Mononuclear cell (primary cell): ENCODE measurements around the gene MAEA. TPM values are rescaled to one million over a fixed set of nuclear protein-coding genes. Genes with fewer than 3 reads are reported as not detected.
"Not testable (repeated sequence)": the region's sequence is repeated elsewhere in the genome, so short reads cannot be mapped to it uniquely, and the experiment has no call there.

ENCODE experiments used
- H3K27me3 ChIP-seq: 2 replicates; pipeline ENCODE4 v1.6.0; 2011; ENCODE audit warnings: low read length, control low read depth; ENCODE audit not compliant: insufficient read depth
- H3K4me1 ChIP-seq: 2 replicates; pipeline ENCODE4 v1.5.1; 2011; ENCODE audit warnings: mild to moderate bottlenecking, low read length, control low read depth; ENCODE audit not compliant: insufficient read depth
- H3K4me3 ChIP-seq: 2 replicates; pipeline ENCODE4 v1.5.1; 2011; ENCODE audit warnings: mild to moderate bottlenecking, low read length, moderate library complexity
- H3K9me3 ChIP-seq: 2 replicates; pipeline ENCODE4 v1.5.1; 2011; ENCODE audit warnings: low read depth, mild to moderate bottlenecking, control low read depth, low read length
- total RNA-seq: library from RNA; depleted of rRNA; stranded (reverse); fragments of >200 nt; gene quantifications from one replicate; pipeline ENCODE4 v1.2.3, GENCODE V29; 2012

Gene MAEA
- total RNA-seq, 1 donor, result 33.8 TPM

DNA sequence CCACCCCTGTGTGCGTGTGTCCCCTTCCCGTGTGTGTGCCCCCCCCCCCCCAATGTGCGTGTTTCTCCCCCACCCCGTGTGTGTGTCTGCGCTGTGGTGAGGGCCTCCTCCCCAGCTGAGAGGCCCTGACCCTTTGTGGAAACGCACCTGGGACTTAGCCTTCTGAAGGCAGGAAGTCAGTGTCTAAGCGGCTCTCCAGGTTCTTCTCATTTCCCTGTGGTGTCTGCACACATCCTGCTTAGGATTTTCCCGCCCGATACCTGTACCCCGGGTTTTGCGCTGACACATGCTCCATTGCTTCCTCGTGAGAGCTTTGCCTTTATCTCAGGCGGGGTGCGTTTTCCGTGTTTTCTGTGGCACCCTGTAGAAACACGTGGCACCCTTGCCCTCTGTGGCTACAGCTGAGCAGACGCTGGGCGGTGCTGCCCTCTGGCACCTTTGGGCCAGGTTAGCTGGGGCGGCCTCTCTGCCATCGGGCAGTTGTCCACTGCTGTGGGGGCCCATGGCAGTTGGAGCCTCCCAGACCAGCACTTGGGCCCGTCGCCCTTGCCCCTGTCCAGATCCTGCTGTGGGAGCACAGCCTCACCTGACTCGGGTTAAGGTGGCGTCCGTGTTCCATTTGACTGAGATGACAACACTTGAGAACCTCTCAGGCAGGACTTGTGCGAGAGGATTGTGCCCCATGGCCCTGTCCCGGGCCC is 26.3 kb downstream of the MAEA start:
- no peaks in the 10 kb centered on the region for H3K27me3 ChIP-seq
- H3K4me3 ChIP-seq, result no peak overlapping the region
- H3K9me3 ChIP-seq, result no peaks in the 10 kb centered on the region
- H3K4me1 ChIP-seq, result peaks cover 15% of the 10 kb centered on the region

DNA sequence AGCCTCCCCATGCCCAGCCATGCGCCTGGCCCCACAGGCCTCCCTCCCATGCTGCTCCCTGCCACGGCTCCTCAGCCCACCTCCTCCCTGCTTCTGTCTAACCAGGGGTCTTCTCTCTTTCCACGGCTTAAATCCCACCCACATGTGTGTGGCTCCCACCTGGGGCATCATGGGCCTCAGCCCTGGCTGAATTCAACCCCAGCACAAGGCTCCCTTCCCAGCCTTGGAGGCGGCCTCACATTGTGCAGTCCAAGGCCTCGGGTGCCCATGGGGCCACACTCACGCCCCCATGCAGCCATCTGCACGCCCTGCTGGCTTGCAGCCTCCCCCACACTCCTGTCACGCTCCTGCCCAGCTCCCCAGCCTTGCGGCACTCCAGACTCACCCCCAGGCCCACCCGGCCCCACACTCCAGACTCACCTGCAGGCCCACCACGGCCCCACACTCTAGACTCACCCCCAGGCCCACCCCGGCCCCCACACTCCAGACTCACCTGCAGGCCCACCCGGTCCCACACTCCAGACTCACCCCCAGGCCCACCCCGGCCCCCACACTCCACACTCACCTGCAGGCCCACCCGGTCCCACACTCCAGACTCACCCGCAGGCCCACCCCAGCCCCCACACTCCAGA is 27.0 kb downstream of the MAEA start:
- no peaks in the 10 kb centered on the region for H3K9me3 ChIP-seq
- no peak overlapping the region for H3K4me3 ChIP-seq
- H3K27me3 ChIP-seq, result no peaks in the 10 kb centered on the region
- peaks cover 9% of the 10 kb centered on the region for H3K4me1 ChIP-seq

DNA sequence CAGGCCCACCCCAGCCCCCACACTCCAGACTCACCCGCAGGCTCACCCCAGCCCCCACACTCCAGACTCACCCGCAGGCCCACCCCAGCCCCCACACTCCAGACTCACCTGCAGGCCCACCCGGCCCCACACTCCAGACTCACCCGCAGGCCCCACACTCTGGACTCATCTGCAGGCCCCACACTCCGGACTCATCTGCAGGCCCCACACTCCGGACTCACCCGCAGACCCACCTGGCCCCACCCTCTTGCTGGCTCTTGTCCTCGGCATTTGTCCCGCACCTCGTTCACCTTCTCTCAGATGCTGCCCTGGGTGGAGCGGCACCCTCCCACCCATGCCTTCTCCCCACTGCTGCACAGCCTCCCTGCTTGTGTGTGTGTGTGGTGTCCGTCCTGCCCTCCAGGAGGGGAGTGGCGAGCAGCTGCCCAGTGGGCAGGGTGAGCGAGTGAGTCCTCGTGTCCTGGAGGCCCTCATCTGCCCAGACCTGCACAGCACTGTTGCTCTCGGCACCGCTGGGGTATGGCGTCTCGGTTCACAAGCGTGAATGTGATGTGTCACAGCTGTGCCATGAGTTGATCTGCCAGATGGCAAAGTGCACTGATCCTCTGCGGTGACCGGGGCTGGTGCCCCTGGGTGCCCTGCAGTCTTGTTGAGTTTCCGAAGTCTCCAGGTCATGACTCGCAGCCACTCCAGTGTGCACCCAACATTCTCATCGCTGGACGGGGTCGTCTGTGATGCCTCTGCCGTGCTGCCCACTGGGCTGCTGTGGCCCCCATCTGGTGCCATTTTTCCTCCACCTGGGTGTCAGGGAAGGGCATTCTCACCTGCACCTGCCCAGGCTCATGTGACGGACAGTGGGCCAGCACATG is 27.7 kb downstream of the MAEA start:
- Histone ChIP-seq H3K9me3 (no peaks in the 10 kb centered on the region), H3K4me3 (no peak overlapping the region), H3K4me1 (peaks cover 5% of the 10 kb centered on the region), H3K27me3 (no peaks in the 10 kb centered on the region)

DNA sequence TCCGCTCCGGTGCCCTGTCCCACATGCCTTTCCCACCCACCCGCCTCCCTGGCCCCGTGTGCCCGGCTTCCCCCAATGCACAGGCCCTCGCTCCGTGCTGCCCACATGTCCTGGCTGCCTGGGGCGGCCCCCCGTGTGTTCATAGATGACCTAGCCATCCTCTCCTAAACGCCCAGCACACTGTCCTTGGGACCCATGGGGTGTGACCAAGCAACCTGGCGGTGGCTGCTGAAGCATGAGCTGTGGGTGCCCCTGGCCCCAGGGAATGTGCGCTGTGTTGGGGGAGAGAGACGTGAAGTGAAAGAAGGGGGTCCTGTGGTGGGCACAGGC is 28.3 kb downstream of the MAEA start:
- Histone ChIP-seq H3K9me3 (no peaks in the 10 kb centered on the region), H3K27me3 (no peaks in the 10 kb centered on the region), H3K4me3 (no peak overlapping the region), H3K4me1 (peaks cover 5% of the 10 kb centered on the region)

DNA sequence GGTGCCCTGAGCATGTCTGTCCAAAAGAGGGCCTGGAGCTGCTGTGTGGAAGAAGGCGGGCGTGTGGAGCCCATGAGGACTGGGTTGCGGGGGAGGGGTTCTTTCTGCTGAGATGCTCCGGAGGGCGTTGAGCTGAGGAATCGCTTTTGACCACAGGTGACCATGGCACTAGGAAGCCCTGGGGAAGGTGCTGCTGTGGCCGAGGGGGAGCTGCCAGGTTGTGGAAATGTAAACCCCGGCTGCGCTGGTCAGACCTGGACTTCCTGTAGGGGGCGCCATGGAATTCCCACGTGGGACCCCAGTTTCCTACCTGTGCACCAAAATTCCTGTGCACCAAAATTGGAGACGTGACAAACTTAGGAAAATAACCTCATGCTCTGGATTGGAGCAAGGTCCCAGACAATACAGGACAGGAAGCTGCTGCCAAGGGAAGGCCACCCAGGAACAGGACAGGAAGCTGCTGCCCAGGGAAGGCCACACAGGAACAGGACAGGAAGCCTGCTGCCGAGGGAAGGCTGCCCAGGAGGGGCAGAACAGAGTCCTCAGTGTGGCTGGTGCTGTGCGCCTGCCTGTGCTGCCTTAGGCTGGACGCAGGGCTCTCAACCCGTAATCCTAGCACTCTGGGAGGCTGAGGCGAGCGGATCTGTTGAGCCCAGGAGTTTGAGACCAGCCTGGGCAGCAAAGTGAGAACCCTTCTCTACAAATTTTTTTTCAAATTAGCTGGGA is 29.0 kb downstream of the MAEA start:
- Histone ChIP-seq H3K4me1 (peaks cover 5% of the 10 kb centered on the region), H3K4me3 (no peak overlapping the region), H3K9me3 (no peaks in the 10 kb centered on the region), H3K27me3 (no peaks in the 10 kb centered on the region)

DNA sequence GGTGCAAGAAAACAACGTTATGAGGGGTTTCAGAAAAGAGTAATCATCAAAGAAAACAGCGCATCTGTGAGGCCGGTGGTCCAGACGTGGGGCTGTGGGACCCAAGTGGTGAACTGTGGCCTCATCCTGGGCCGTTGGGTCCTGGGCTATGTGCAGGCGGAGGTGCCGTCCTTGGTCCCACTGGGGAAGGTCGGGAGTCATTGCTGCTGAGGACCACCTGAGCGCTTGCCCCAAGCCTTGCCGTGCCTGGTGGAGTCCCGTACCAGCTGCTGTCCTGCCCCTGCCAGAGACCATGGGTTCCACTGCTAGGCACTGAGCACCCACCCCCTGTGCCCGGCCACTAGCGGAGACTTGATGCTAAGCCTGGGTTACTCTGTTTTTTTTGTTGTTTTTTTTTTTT is 31.8 kb downstream of the MAEA start:
- Histone ChIP-seq H3K4me1 (peaks cover under 1% of the 10 kb centered on the region), H3K4me3 (no peak overlapping the region), H3K27me3 (no peaks in the 10 kb centered on the region), H3K9me3 (no peaks in the 10 kb centered on the region)

DNA sequence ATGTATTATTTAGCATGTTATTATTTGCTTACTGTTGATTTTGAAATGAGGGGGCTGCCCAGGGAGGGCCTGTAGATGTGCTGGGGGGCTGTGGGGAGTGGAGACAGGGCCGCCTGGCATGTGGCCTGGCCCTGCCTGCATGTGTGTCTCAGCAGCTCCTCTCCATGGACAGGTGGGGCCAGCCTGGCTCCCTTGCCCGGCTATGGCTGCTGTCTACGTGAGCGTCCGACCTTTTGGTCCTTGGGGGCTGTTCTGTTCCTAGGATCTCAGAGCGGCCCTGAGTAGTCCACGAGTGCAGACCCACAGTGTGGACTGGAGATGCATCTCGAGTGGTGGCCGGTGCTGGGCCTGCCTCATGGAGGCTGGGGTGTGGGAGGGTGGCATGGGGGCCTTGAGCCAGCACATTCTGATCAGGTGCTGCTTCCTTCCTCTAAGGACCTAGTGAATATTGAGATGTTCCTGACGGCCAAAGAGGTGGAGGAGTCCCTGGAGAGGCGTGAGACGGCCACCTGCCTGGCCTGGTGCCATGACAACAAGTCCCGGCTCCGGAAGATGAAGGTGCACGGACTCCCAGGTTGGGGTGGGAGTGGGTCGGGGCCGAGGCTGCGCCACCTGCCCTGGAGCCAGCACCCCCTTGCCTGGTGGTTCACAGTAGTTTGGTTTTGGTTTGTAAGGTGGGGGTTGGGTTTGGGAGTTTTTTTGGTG is 32.4 kb downstream of the MAEA start:
- no peaks in the 10 kb centered on the region for H3K9me3 ChIP-seq
- no peaks in the 10 kb centered on the region for H3K4me1 ChIP-seq
- H3K27me3 ChIP-seq, result no peaks in the 10 kb centered on the region
- no peak overlapping the region for H3K4me3 ChIP-seq

DNA sequence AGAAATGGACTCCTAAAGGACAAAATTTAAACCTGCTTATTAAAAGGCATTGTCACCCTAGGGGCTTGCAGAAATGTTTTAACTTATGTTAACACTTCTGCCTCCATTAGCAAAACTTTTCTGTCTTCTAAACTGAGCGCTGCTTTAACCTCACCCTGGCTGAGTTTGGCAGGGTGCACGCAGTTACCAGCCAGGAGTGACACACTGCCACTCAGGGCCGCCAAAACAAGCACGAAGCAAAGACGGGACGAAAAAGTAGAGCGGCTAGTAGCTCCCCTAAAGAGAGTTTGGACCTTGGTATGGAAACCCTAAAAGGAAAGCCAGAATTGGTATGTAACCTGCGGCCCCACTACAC is 33.6 kb downstream of the MAEA start:
- no peak overlapping the region for H3K4me3 ChIP-seq
- H3K9me3 ChIP-seq, result no peaks in the 10 kb centered on the region
- H3K4me1 ChIP-seq, result no peaks in the 10 kb centered on the region
- H3K27me3 ChIP-seq, result no peaks in the 10 kb centered on the region

DNA sequence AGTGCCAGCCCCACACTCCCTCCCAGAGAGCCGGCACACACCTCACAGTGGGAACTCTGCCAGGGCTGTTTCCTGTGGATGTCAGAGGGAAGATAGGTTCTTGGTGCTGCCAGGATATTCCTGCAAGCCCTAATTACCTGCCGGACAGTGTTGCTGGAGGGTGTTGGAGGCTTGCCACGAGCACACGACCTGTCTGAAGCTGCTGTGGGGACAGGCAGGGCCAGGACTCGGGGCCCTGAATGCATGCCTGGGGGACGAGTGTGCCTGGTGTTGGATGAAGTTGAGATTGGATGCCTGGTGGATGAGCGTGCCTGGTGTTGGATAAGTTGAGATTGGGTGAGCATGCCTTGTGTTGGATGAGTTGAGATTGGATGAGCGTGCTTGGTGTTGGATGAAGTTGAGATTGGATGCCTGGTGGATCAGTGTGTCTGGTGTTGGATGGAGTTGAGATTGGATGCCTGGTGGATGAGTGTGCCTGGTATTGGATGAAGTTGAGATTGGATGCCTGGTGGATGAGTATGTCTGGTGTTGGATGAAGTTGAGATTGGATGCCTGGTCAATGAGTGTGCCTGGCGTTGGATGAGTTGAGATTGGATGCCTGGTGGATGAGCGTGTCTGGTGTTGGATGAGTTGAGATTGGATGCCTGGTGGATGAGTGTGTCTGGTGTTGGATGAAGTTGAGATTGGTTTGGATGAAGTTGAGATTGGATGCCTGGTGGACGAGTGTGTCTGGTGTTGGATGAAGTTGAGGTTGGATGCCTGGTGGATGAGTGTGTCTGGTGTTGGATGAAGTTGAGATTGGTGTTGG is 34.1 kb downstream of the MAEA start:
- H3K4me1 ChIP-seq, result peaks cover 2% of the 10 kb centered on the region
- H3K9me3 ChIP-seq, result no peaks in the 10 kb centered on the region
- H3K4me3 ChIP-seq, result no peak overlapping the region
- no peaks in the 10 kb centered on the region for H3K27me3 ChIP-seq

DNA sequence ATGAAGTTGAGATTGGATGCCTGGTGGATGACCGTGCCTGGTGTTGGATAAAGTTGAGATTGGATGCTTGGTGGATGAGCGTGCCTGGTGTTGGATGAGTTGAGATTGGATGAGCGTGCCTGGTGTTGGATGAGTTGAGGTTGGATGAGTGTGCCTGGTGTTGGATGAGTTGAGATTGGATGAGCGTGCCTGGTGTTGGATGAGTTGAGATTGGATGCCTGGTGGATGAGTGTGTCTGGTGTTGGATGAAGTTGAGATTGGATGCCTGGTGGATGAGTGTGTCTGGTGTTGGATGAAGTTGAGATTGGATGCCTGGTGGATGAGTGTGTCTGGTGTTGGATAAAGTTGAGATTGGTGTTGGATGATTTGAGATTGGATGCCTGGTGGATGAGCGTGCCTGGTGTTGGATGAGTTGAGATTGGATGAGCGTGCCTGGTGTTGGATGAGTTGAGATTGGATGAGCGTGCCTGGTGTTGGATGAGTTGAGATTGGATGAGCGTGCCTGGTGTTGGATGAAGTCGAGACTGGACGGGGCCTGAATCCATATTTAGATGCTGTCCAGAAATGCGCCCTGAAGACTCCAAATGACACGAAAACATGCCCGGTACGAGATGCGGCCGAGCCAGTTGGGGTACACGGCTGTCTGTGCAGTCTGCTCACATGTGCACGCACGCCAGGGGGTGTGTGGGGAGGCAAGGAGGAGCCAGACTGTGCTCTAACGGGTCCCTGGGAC is 34.9 kb downstream of the MAEA start:
- not testable (repeated sequence) for H3K27me3 ChIP-seq, H3K4me3 ChIP-seq, H3K4me1 ChIP-seq, H3K9me3 ChIP-seq

DNA sequence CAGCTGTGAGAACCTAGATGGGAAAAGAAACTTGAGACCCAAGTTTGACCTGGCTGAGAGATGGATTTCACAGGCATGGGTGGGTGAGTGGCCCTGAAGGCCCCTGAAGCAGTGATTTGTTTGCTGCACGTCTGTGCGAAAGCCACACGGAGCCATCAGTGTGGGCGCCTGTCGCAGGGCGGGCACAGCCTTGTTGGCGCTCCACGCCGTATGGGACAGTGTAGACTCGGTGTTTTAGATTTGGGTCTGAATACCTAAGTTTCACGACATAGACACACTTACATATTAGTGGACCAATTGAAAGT is 35.4 kb downstream of the MAEA start:
- Histone ChIP-seq H3K9me3 (no peaks in the 10 kb centered on the region), H3K27me3 (no peaks in the 10 kb centered on the region), H3K4me1 (peaks cover 15% of the 10 kb centered on the region), H3K4me3 (no peak overlapping the region)

DNA sequence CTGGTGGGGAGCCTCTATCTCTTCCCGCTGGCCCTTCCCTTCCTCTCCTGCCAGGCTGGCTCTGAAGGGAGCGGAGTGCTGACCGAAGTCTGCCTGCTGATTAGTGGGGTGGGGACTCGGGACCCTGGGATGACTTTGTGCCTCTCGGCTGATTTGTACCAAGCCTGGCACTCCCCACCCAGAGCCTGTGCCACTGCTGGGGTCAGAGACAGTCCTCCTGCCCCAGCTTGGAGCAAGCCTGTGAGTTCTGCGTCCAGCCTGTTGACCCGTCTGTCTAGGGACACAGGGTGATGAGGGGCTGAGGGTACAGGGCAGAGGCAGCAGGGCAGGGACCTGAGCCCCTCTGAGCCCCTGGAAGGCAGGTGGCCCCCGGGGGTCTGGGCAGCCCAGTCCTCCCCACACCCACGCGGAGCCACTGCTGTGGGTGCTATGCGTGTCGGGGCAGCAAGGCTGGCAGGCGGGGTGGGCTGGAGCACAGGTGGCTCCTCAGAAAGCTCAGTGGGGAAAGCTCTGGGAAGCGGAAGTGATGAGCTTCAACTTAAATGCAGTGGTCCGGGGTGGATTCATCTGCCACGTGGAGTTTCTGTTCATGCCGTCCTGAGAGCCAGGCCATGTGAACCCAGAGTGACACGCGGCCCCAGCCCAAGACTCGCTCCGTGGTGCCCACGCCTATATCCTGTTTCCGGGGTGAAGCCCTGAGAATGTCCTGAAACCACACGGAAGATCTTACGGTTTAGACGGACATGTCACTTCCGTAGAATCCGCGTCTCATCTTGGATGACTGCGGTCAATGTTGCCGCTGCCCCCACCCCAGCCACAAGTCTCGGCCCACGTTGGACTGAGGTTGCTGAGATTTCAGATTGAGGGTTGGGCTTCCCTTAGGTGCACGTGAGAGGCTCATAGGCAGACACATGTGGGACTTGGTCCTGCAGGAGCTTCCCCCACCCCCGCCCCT is 36.3 kb downstream of the MAEA start:
- Histone ChIP-seq H3K27me3 (no peaks in the 10 kb centered on the region), H3K4me1 (peaks cover 21% of the 10 kb centered on the region), H3K9me3 (no peaks in the 10 kb centered on the region), H3K4me3 (no peak overlapping the region)
